Osteoblast (primary cell): Measurements from ENCODE around the gene ABCA4. TPM values are rescaled to one million over a fixed set of nuclear protein-coding genes. Genes with fewer than 3 reads are reported as not detected.

ENCODE experiments used
- DNase-seq: peaks from one replicate; pipeline ENCODE4 v3.0.0; 2011; ENCODE audit warnings: low spot score, mixed read lengths; ENCODE audit not compliant: insufficient read length; ENCODE audit errors: missing footprints
- H2AFZ ChIP-seq: 2 replicates; pipeline ENCODE4 v1.6.0; 2011; ENCODE audit warnings: mild to moderate bottlenecking, low read length
- H3K27ac ChIP-seq: 2 replicates; pipeline ENCODE4 v1.5.1; 2011; ENCODE audit warnings: mild to moderate bottlenecking, low read depth, low read length, moderate library complexity
- H3K27me3 ChIP-seq: 2 replicates; pipeline ENCODE4 v1.6.0; 2012; ENCODE audit warnings: mild to moderate bottlenecking, control low read depth, inconsistent platforms, low read length, moderate library complexity; ENCODE audit not compliant: insufficient read depth
- H3K36me3 ChIP-seq: 2 replicates; pipeline ENCODE4 v1.5.1; 2011; ENCODE audit warnings: mild to moderate bottlenecking, low read length, control low read depth, moderate library complexity; ENCODE audit not compliant: insufficient read depth
- H3K4me1 ChIP-seq: 2 replicates; pipeline ENCODE4 v1.5.1; 2011; ENCODE audit warnings: mild to moderate bottlenecking, low read length, control low read depth, moderate library complexity; ENCODE audit not compliant: insufficient read depth
- H3K4me2 ChIP-seq: 2 replicates; pipeline ENCODE4 v1.6.0; 2011; ENCODE audit warnings: mild to moderate bottlenecking, low read length; ENCODE audit not compliant: insufficient read depth
- H3K4me3 ChIP-seq: fragments of 200-600 bp; sonication (generic); 3 replicates; pipeline ENCODE4 v1.5.1; 2012; ENCODE audit warnings: mild to moderate bottlenecking, low read length, inconsistent platforms; ENCODE audit not compliant: insufficient read depth
- H3K79me2 ChIP-seq: 2 replicates; pipeline ENCODE4 v1.6.0; 2012; ENCODE audit warnings: mild to moderate bottlenecking, low read length, control low read depth, inconsistent platforms; ENCODE audit not compliant: insufficient read depth
- H3K9me3 ChIP-seq: 2 replicates; pipeline ENCODE4 v1.5.1; 2011; ENCODE audit warnings: low read depth, low read length, control low read depth
- H4K20me1 ChIP-seq: 2 replicates; pipeline ENCODE4 v1.6.0; 2012; ENCODE audit warnings: mild to moderate bottlenecking, low read length, control low read depth; ENCODE audit not compliant: insufficient read depth
- total RNA-seq: library from RNA; depleted of rRNA; stranded (reverse); fragments of >200 nt; gene quantifications from 2 replicates; pipeline ENCODE4 v1.2.3, GENCODE V29; 2012
- TF ChIP-seq, protein P1 (sequence below): IDR thresholded peaks from 2 replicates; pipeline ENCODE4 v1.5.1; 2011; ENCODE audit warnings: mild to moderate bottlenecking, low read depth, low read length, moderate library complexity; ENCODE audit errors: extremely low read depth

The ABCA4 gene
- total RNA-seq, 1 donor: 1.1 TPM

DNA sequence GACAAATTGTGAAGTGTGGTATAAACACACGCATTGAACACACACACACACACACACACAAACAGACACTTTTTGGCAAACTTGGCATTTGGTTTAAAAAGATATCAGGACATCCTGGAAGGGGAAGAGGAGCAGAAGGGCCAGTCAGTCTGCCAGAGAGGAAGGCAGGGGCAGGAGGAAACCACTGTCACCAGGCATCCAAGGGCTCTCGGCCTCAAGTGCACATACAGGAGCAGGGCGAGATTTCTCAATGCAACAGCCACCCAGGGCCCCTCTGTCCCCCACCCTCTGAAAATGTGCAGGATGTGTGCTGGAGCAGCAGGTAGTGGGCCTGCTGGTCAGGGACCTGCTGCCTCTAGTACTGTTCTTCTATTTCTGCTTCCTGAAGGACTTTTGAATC is 71.2 kb downstream of the ABCA4 start:
- H3K4me2 ChIP-seq: no peak overlapping the region
- TF ChIP-seq, protein P1, sequence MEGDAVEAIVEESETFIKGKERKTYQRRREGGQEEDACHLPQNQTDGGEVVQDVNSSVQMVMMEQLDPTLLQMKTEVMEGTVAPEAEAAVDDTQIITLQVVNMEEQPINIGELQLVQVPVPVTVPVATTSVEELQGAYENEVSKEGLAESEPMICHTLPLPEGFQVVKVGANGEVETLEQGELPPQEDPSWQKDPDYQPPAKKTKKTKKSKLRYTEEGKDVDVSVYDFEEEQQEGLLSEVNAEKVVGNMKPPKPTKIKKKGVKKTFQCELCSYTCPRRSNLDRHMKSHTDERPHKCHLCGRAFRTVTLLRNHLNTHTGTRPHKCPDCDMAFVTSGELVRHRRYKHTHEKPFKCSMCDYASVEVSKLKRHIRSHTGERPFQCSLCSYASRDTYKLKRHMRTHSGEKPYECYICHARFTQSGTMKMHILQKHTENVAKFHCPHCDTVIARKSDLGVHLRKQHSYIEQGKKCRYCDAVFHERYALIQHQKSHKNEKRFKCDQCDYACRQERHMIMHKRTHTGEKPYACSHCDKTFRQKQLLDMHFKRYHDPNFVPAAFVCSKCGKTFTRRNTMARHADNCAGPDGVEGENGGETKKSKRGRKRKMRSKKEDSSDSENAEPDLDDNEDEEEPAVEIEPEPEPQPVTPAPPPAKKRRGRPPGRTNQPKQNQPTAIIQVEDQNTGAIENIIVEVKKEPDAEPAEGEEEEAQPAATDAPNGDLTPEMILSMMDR: no peak
- no peak for DNase-seq
- no peaks in the 10 kb centered on the region for H3K9me3 ChIP-seq
- no peaks in the 10 kb centered on the region for H3K36me3 ChIP-seq
- no peaks in the 10 kb centered on the region for H4K20me1 ChIP-seq
- peaks cover 38% of the 10 kb centered on the region for H3K4me1 ChIP-seq
- H3K27ac ChIP-seq: peak overlapping the region; percentile 56
- H2AFZ ChIP-seq: peak overlapping the region; percentile 2
- H3K4me3 ChIP-seq: no peak overlapping the region
- no peaks in the 10 kb centered on the region for H3K27me3 ChIP-seq
- H3K79me2 ChIP-seq: no peaks in the 10 kb centered on the region

DNA sequence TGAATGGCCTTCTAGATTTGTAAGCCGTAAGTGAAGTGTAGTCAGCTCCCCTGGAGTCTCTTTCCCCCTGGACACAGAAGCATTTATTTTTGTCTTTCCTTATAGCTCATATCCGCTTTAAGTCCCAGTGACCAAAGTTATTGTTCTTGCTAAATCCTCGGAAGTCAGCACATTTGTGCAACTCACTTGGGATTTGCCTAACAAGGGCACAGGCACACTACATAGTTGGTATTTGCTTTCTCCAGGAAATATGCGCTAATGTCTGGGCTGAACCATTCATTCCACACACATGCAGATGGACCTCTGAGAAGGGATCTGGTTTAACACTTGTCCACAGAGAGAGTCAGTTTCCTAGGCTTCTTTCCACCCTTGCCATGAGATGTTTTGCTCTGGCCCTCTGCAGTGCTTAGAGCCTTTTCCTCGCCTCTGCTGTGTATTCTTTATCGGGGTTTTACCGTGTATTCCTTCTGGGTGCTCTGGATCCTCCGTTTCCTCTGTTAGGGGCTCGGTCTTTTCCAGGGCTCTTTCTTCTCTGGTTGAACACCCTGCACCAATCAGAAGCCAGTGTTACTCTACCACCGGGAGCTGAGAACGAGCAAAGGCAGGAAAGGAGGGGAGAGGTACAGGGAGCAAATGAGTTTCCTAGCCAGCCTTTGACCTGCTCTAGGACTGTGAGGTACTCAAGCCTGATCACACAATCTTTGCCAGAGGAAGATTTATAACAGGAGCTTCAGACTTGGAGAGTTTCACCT is 72.4 kb downstream of the ABCA4 start:
- no peak for DNase-seq
- peak overlapping the region; percentile 73 for H3K27ac ChIP-seq
- peak overlapping the region; percentile 15 for H3K4me2 ChIP-seq

DNA sequence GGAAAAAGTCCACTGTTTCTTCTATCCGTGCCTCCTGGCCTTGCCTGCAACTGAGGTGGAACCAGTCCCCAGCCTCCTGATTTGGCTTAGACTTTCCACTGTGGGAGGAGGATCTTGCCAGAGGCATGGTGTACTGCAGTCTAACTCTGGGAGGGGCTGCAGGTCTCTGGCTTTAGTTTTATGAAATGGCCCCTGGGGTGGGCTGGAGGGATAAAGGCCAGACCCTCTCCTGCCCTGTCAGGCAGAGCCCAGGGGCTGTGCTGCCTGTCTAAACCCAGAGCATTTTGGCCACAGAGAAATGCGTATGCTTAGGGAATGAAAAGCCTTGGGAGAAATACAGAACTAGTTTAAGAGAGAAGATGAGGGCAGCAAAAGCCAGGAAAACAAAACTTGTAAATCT is 73.0 kb downstream of the ABCA4 start:
- Histone ChIP-seq H3K79me2 (no peaks in the 10 kb centered on the region), H3K4me1 (peaks cover 38% of the 10 kb centered on the region), H3K9me3 (no peaks in the 10 kb centered on the region), H3K27me3 (no peaks in the 10 kb centered on the region), H3K4me3 (no peak overlapping the region), H3K4me2 (peak overlapping the region; percentile 15), H4K20me1 (no peaks in the 10 kb centered on the region), H2AFZ (peak overlapping the region; percentile 66), H3K36me3 (no peaks in the 10 kb centered on the region), H3K27ac (peak overlapping the region; percentile 73)
- no peak for DNase-seq
- TF ChIP-seq, protein P1: no peak

More for the DNA sequence above, 72.4 kb downstream of the ABCA4 start:
- peak overlapping the region; percentile 66 for H2AFZ ChIP-seq
- no peaks in the 10 kb centered on the region for H3K36me3 ChIP-seq
- no peaks in the 10 kb centered on the region for H3K9me3 ChIP-seq
- no peaks in the 10 kb centered on the region for H4K20me1 ChIP-seq
- H3K27me3 ChIP-seq: no peaks in the 10 kb centered on the region
- no peaks in the 10 kb centered on the region for H3K79me2 ChIP-seq
- TF ChIP-seq, protein P1: no peak
- peaks cover 38% of the 10 kb centered on the region for H3K4me1 ChIP-seq
- no peak overlapping the region for H3K4me3 ChIP-seq

DNA sequence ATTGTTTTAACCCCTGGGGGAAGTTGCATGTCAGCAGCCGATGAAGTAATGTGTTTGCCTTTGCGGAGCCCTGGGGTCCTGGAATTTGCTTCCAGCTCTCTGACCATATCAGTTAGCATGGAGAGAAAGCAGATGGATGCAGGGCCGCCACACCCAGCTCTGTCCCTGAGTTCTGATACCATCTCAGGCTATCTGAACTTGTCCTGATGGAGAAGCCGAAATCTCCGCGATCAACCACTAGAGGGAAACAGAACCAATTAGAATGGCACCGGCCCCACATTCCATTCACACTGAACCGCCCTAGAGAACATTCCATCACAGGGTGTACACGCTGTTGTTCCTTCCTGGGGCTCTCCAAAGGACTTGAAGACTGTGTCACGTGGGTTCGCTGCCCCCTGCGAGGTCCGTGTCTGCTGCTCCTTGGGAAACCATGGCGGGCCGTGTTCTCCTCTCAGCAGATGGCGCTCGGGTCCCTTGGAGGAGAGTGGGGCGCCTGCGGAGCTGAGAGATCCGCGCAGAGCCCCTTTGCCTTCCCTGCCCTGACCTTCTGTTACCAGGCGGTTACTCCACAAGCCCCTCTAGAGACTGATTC is 75.4 kb downstream of the ABCA4 start:
- Histone ChIP-seq H3K4me2 (peak overlapping the region; percentile 79), H3K4me3 (peak overlapping the region; percentile 54)
- TF ChIP-seq, protein P1: peak; percentile 84

More for the DNA sequence above, 75.4 kb downstream of the ABCA4 start:
- Histone ChIP-seq H3K4me1 (peaks cover 30% of the 10 kb centered on the region), H3K79me2 (no peaks in the 10 kb centered on the region), H3K27ac (peak overlapping the region; percentile 73), H2AFZ (peak overlapping the region; percentile 74), H4K20me1 (no peaks in the 10 kb centered on the region), H3K9me3 (no peaks in the 10 kb centered on the region), H3K27me3 (no peaks in the 10 kb centered on the region), H3K36me3 (no peaks in the 10 kb centered on the region)
- peak; percentile 94 for DNase-seq
